AG09309 (cell line): Measurements from ENCODE around the gene TOMM6.

Source experiments
- DNase-seq: peaks from one replicate; pipeline ENCODE4 v3.0.0-alpha.2; 2010; ENCODE audit warnings: low read depth
- H3K4me3 ChIP-seq: 2 replicates; pipeline ENCODE4 v1.5.1; 2011; ENCODE audit warnings: mild to moderate bottlenecking, low read depth, low read length, moderate library complexity; ENCODE audit not compliant: control insufficient read depth
- CTCF ChIP-seq: IDR thresholded peaks from 2 replicates; pipeline ENCODE4 v1.5.1; 2011; ENCODE audit warnings: mild to moderate bottlenecking, low read depth, low read length, inconsistent platforms; ENCODE audit not compliant: insufficient read depth, control insufficient read depth; ENCODE audit errors: missing control alignments

TOMM6 gene

GRCh38 chr6:41785254-41785653 is 2.2 kb upstream of the TOMM6 start:
- TF ChIP-seq CTCF: no peak
- H3K4me3 ChIP-seq: no peak overlapping the region
- no peak for DNase-seq

- peak overlapping the region; percentile 86 for H3K4me3 ChIP-seq
- DNase-seq: no peak
- no peak for TF ChIP-seq CTCF
These were observed 1.6 kb upstream of the TOMM6 start for GRCh38 chr6:41785689-41786450.

GRCh38 chr6:41786451-41787218 is 859 bp upstream of the TOMM6 start:
- no peak for DNase-seq
- TF ChIP-seq CTCF: peak; percentile 56
- peak overlapping the region; percentile 86 for H3K4me3 ChIP-seq

- no peak for TF ChIP-seq CTCF
- no peak for DNase-seq
- no peak overlapping the region for H3K4me3 ChIP-seq
These were observed 1.9 kb downstream of the TOMM6 start for GRCh38 chr6:41789390-41789724.

GRCh38 chr6:41790045-41790444 is 2.6 kb downstream of the TOMM6 start:
- no peak for TF ChIP-seq CTCF
- no peak overlapping the region for H3K4me3 ChIP-seq
- DNase-seq: no peak

- DNase-seq: no peak
- TF ChIP-seq CTCF: no peak
- H3K4me3 ChIP-seq: no peak overlapping the region
These were observed 3.8 kb downstream of the TOMM6 start for GRCh38 chr6:41791305-41791704.
